Measurements from ENCODE around the gene GRIFIN. TPM values are rescaled to one million over a fixed set of nuclear protein-coding genes. Genes with fewer than 3 reads are reported as not detected.
A peak's percentile ranks its signal among the peaks of the same experiment; 100 is the strongest.

The GRIFIN gene
- total and polyA plus RNA-seq, 9 of the 15 experiments (the other 6 are each of a cell fraction or from before 2014, with no cell fraction given), result not detected

- no peak overlapping the region for H3K4me2 ChIP-seq (ENCODE audit: insufficient read depth, low read length)
- ATAC-seq (peak; percentile 69), FAIRE-seq (no peak), DNase-seq (ENCODE audit: extremely low read depth in 1 of 4, low spot score in 3 of 4) (peak; percentile 49 to 59 (median 52))
- POLR2A ChIA-PET, result interaction anchor here (0.5 to 0.6 kb wide), 3 partner anchors 9 to 195 kb away, joined by 3 to 4 read pairs (median 3); no protein-coding TSS in a partner anchor
- no peak overlapping the region; a peak in 1 of 4 replicates for H3K9ac ChIP-seq (ENCODE audit: insufficient read depth in 1 of 2, low read depth in 2 of 2, low read length in 2 of 2)
- H3K27ac ChIP-seq (ENCODE audit: extremely low read depth, low read depth, low read length), result no peak overlapping the region
- H3K9me3 ChIP-seq (replicated peaks; ENCODE audit: control insufficient read depth, insufficient read depth, low read depth, low read length), result no peaks in the 10 kb centered on the region
- no peaks in the 10 kb centered on the region for H3K79me2 ChIP-seq (ENCODE audit: control insufficient read depth, insufficient read depth, low read length)
- H3K4me1 ChIP-seq (replicated peaks in 1 of 2; ENCODE audit: control insufficient read depth in 2 of 2, insufficient read depth in 2 of 2, low read length in 2 of 2), result peaks cover 0 to 60% of the 10 kb centered on the region in 2 experiments; a peak in 3 of 5 replicates
- H3K36me3 ChIP-seq (ENCODE audit: control insufficient read depth, insufficient read depth, low read length), result no peaks in the 10 kb centered on the region
- in situ Hi-C loops (cut with MboI) (no loop called here), intact Hi-C loops (cut with micrococcal nuclease) (loop anchor here (5.0 to 10.0 kb wide), 2 partner anchors 92 to 190 kb away; no protein-coding TSS in a partner anchor)
- no peaks in the 10 kb centered on the region for H3K9me1 ChIP-seq (ENCODE audit: control insufficient read depth, insufficient read depth, low read length)
- no peak overlapping the region for H3K4me3 ChIP-seq
- WGBS (ENCODE audit: insufficient coverage, low coverage, missing lambda C conversion rate), result 12% methylated on average over 23 of the region's 28 CpGs
- CTCF ChIA-PET (ENCODE audit: low intra/inter-chr PET ratio), result no interaction called here
- no TSS peak for BruUV-seq (replicated peaks)
- peaks cover 15 to 38% of the 10 kb centered on the region in 2 experiments; a peak in 4 of 5 replicates for H3K27me3 ChIP-seq (ENCODE audit: control insufficient read depth in 2 of 2, insufficient read depth in 2 of 2, low read length in 2 of 2)
- peaks cover 23% of the 10 kb centered on the region for H4K20me1 ChIP-seq (replicated peaks; ENCODE audit: control insufficient read depth, insufficient read depth, low read length)
- no peak overlapping the region for H2AFZ ChIP-seq (ENCODE audit: low read depth, low read length)
- TF ChIP-seq KLF16 (IDR thresholded peaks at IDR 0.05), result no peak
- TF ChIP-seq CTCF (IDR thresholded peaks at IDR 0.05 in 2 of 3, conservative IDR thresholded peaks at IDR 0.05 in 1 of 3; ENCODE audit: insufficient read depth in 2 of 3, low read depth in 1 of 3, low read length in 3 of 3), result peak in 2 of 3 experiments; percentile 41 to 50; a peak in 3 of 6 replicates
- TF ChIP-seq MAFF (IDR thresholded peaks at IDR 0.05; ENCODE audit: low read length), result no peak
- peak; percentile 37; the same call in 1 of the 2 replicates for TF ChIP-seq ZBTB7A (IDR thresholded peaks at IDR 0.05; ENCODE audit: borderline replicate concordance, control insufficient read depth, low read depth, low read length)
- no peak for TF ChIP-seq NCOA1 (IDR thresholded peaks at IDR 0.05; ENCODE audit: low read depth)
- peak; percentile 67; the same call in 1 of the 2 replicates for TF ChIP-seq TFAP4 (CRISPR knock-in tag; IDR thresholded peaks at IDR 0.05; ENCODE audit: borderline replicate concordance)
- no peak for TF ChIP-seq TEAD4 (IDR thresholded peaks at IDR 0.05; ENCODE audit: low read length)
- no peak for TF ChIP-seq TEAD4 (CRISPR knock-in tag; IDR thresholded peaks at IDR 0.05; ENCODE audit: borderline replicate concordance)
- TF ChIP-seq ZNF175 (CRISPR knock-in tag; IDR thresholded peaks at IDR 0.05; ENCODE audit: low read depth), result no peak
- no peak for TF ChIP-seq ZNF282 (CRISPR knock-in tag; IDR thresholded peaks at IDR 0.05)
- no peak for TF ChIP-seq BRD9 (IDR thresholded peaks at IDR 0.05; ENCODE audit: low read depth, partially characterized antibody)
- peak in 1 of 2 experiments; percentile 25; a peak in 1 of 4 replicates for TF ChIP-seq NRF1 (conservative IDR thresholded peaks at IDR 0.05 in 1 of 2, IDR thresholded peaks at IDR 0.05 in 1 of 2)
- no peak for TF ChIP-seq THRAP3 (IDR thresholded peaks at IDR 0.05; ENCODE audit: borderline replicate concordance)
- TF ChIP-seq ZNF41 (CRISPR knock-in tag; conservative IDR thresholded peaks at IDR 0.05), result no peak
- no peak for TF ChIP-seq ZNF444 (CRISPR knock-in tag; IDR thresholded peaks at IDR 0.05)
- TF ChIP-seq ESRRA (IDR thresholded peaks at IDR 0.05; ENCODE audit: borderline replicate concordance, low read depth), result peak; percentile 35; the same call in 1 of the 2 replicates
- peak; percentile 75 for TF ChIP-seq ZNF263 (CRISPR knock-in tag; IDR thresholded peaks at IDR 0.05; ENCODE audit: borderline replicate concordance)
- TF ChIP-seq ZKSCAN8 (CRISPR knock-in tag; IDR thresholded peaks at IDR 0.05), result no peak
- TF ChIP-seq SAP30 (IDR thresholded peaks at IDR 0.05; ENCODE audit: borderline replicate concordance, insufficient read depth, low read depth, low read length, poor library complexity, severe bottlenecking), result no peak
These were observed 1.2 kb downstream of the GRIFIN start for GRCh38 chr7:2474813-2475677.
